ENCODE results near the gene RC3H1.

RC3H1 gene

DNA sequence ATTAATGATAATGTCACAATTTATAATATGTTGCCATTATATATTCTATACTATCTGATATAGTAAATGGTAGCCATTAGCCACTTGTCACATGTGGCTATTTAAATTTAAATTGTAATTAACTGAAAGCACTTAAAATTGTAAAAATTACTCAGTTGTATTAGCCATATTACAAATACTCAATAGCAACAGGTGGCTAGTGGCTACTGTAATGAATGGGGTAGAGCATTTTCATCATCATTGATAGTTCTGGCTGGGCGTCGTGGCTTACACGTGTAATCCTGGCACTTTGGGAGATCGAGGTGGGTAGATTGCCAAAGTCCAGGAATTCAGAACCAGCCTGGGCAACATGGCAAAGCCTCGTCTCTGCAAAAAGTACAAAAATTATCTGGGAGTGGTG lies 137.5 kb downstream of the RC3H1 start:
- Mint-ChIP-seq H3K27me3 (ENCODE audit: low read depth) (no peaks in the 10 kb centered on the region), H3K27ac (no peak overlapping the region), H3K36me3 (ENCODE audit: low read depth) (peaks cover 46% of the 10 kb centered on the region), H3K4me3 (no peak overlapping the region), H3K4me1 (no peaks in the 10 kb centered on the region), H3K9me3 (no peaks in the 10 kb centered on the region)
- TF ChIP-seq, protein P1, sequence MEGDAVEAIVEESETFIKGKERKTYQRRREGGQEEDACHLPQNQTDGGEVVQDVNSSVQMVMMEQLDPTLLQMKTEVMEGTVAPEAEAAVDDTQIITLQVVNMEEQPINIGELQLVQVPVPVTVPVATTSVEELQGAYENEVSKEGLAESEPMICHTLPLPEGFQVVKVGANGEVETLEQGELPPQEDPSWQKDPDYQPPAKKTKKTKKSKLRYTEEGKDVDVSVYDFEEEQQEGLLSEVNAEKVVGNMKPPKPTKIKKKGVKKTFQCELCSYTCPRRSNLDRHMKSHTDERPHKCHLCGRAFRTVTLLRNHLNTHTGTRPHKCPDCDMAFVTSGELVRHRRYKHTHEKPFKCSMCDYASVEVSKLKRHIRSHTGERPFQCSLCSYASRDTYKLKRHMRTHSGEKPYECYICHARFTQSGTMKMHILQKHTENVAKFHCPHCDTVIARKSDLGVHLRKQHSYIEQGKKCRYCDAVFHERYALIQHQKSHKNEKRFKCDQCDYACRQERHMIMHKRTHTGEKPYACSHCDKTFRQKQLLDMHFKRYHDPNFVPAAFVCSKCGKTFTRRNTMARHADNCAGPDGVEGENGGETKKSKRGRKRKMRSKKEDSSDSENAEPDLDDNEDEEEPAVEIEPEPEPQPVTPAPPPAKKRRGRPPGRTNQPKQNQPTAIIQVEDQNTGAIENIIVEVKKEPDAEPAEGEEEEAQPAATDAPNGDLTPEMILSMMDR (IDR thresholded peaks at IDR 0.05; ENCODE audit: unreplicated experiment in 3 of 3) = no peak
